ENCODE results near the gene PLAAT2. TPM values are rescaled to one million over a fixed set of nuclear protein-coding genes. Genes with fewer than 3 reads are reported as not detected.

The PLAAT2 gene
- total and polyA plus RNA-seq, 10 of the 15 experiments (the other 5 are each of a cell fraction or from before 2014, with no cell fraction given): 4.6 to 25.9 (median 8.6) TPM

DNA sequence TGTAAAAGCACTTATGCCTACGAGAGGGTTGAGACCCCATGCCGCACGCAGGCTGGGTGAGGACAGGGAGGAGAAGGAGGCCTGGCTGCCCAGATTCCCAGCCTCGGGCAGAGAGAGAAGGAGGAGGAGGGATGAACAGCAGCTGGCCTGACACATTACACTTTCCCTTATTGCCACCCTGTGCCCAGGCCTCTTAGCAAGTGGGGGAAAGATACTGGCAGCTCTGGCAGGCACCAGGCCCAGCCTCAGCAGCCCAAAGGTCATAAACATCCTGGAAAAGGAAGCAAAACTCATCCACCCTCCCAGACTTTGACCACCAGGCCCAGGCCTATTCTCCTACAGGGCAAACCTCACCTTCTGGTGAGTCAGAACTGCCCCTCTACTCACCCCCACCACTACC lies 46.4 kb upstream of the PLAAT2 start:
- no peak overlapping the region for H3K27ac ChIP-seq (ENCODE audit: control insufficient read depth, insufficient read depth)
- no peak overlapping the region for H3K4me3 ChIP-seq
- H3K27me3 ChIP-seq (replicated peaks in 1 of 2; ENCODE audit: control insufficient read depth in 2 of 2, insufficient read depth in 2 of 2, low read length in 1 of 2): no peaks in the 10 kb centered on the region; a peak in 1 of 4 replicates
- CTCF ChIA-PET: interaction anchor here (1.1 kb wide), 1 partner anchor 130 kb away, joined by 3 read pairs; no protein-coding TSS in a partner anchor
- SMC1A ChIA-PET (ENCODE audit: uncharacterized antibody, unreplicated experiment): interaction anchor here (0.7 to 1.1 kb wide), 2 partner anchors 16 to 130 kb away, joined by 4 to 5 read pairs; no protein-coding TSS in a partner anchor
- POLR2A ChIA-PET: no interaction called here
- peaks cover 4% of the 10 kb centered on the region for H3K4me1 ChIP-seq (ENCODE audit: control insufficient read depth, insufficient read depth, low read length)
- H3K9me3 ChIP-seq (replicated peaks; ENCODE audit: control insufficient read depth, insufficient read depth, low read length): no peaks in the 10 kb centered on the region
- H3K36me3 ChIP-seq (ENCODE audit: control insufficient read depth in 2 of 2, insufficient read depth in 2 of 2, low read length in 1 of 2): no peaks in the 10 kb centered on the region
- in situ Hi-C loops (cut with MboI): no loop called here
- H3K79me2 ChIP-seq (ENCODE audit: control insufficient read depth, insufficient read depth, low read length): no peaks in the 10 kb centered on the region
- RAD21 ChIA-PET (ENCODE audit: unreplicated experiment): interaction anchor here (0.6 kb wide), 1 partner anchor 21 kb away, joined by 3 read pairs; no protein-coding TSS in a partner anchor
- FAIRE-seq: no peak
- TF ChIP-seq ZSCAN29 (IDR thresholded peaks at IDR 0.05) (no peak), ZNF274 (IDR thresholded peaks at IDR 0.05; ENCODE audit: insufficient read depth, insufficient read length) (no peak), HDAC2 (IDR thresholded peaks at IDR 0.05) (no peak), SRF (IDR thresholded peaks at IDR 0.05; ENCODE audit: low read depth in 2 of 2, low read length in 2 of 2) (no peak), RCOR1 (conservative IDR thresholded peaks at IDR 0.05; ENCODE audit: low read depth, low read length) (no peak), RB1 (IDR thresholded peaks at IDR 0.05; ENCODE audit: borderline replicate concordance) (no peak), NRF1 (conservative IDR thresholded peaks at IDR 0.05; ENCODE audit: low read depth, low read length) (no peak), EZH2 (IDR thresholded peaks at IDR 0.05; ENCODE audit: borderline replicate concordance, control insufficient read depth, low read depth, low read length) (no peak), CHD2 (IDR thresholded peaks at IDR 0.05; ENCODE audit: borderline replicate concordance, low read depth, low read length) (no peak), FOXK2 (IDR thresholded peaks at IDR 0.05) (no peak), ATF7 (IDR thresholded peaks at IDR 0.05; ENCODE audit: low read depth) (no peak)
- TF ChIP-seq, protein P1, sequence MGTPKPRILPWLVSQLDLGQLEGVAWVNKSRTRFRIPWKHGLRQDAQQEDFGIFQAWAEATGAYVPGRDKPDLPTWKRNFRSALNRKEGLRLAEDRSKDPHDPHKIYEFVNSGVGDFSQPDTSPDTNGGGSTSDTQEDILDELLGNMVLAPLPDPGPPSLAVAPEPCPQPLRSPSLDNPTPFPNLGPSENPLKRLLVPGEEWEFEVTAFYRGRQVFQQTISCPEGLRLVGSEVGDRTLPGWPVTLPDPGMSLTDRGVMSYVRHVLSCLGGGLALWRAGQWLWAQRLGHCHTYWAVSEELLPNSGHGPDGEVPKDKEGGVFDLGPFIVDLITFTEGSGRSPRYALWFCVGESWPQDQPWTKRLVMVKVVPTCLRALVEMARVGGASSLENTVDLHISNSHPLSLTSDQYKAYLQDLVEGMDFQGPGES (IDR thresholded peaks at IDR 0.05): no peak
- intact Hi-C loops (cut with micrococcal nuclease; ENCODE audit: unreplicated experiment): no loop called here
- ATAC-seq: no peak
- WGBS (ENCODE audit: insufficient coverage, insufficient replicate concordance, low lambda C conversion rate, missing lambda C conversion rate): 59% methylated on average over 4 of the region's 4 CpGs
- no peak for DNase-seq (ENCODE audit: low read depth, low spot score)
- no peak overlapping the region for H2AFZ ChIP-seq (ENCODE audit: control insufficient read depth, low read depth, low read length)
- H3K4me2 ChIP-seq (ENCODE audit: control insufficient read depth, insufficient read depth): no peak overlapping the region
- no peak overlapping the region for H3K9ac ChIP-seq (ENCODE audit: control insufficient read depth, insufficient read depth, low read length)
- no TSS peak for BruUV-seq (replicated peaks)
- no peaks in the 10 kb centered on the region for H4K20me1 ChIP-seq (ENCODE audit: control insufficient read depth, insufficient read depth)

Data from GM12878 (cell line).